ENCODE results near the gene RPTOR. TPM values are rescaled to one million over a fixed set of nuclear protein-coding genes. Genes with fewer than 3 reads are reported as not detected.

The RPTOR gene
- total RNA-seq, 2 experiments from 2014 or later = 48.7 to 58.2 TPM

GRCh38 chr17:80835816-80836657 lies 291.4 kb downstream of the RPTOR start:
- peaks cover 26% of the 10 kb centered on the region for H3K36me3 Mint-ChIP-seq (ENCODE audit: low read depth)
- DNase-seq = no peak
- peaks cover 4% of the 10 kb centered on the region for H3K9me3 Mint-ChIP-seq
- H3K4me1 Mint-ChIP-seq = peaks cover 64% of the 10 kb centered on the region
- H3K4me3 Mint-ChIP-seq = no peak overlapping the region
- H3K27ac Mint-ChIP-seq = peak overlapping the region; percentile 85
- POLR2A ChIA-PET = interaction anchor here (0.6 kb wide), 1 partner anchor 9 kb away, joined by 3 read pairs; no protein-coding TSS in a partner anchor
- no peaks in the 10 kb centered on the region for H3K27me3 Mint-ChIP-seq
- CTCF ChIA-PET = interaction anchor here (2.1 kb wide), 1 partner anchor 10 kb away, joined by 6 read pairs; no protein-coding TSS in a partner anchor

GRCh38 chr17:80836658-80836965 lies 292.0 kb downstream of the RPTOR start:
- no peaks in the 10 kb centered on the region for H3K27me3 Mint-ChIP-seq
- CTCF ChIA-PET = interaction anchor here (1.0 to 2.1 kb wide), 2 partner anchors 9 to 20 kb away, joined by 3 to 6 read pairs; no protein-coding TSS in a partner anchor
- peak overlapping the region; percentile 85 for H3K27ac Mint-ChIP-seq

GRCh38 chr17:80836971-80837481 lies 292.4 kb downstream of the RPTOR start:
- peak overlapping the region; percentile 85 for H3K27ac Mint-ChIP-seq
- H3K36me3 Mint-ChIP-seq (ENCODE audit: low read depth) = peaks cover 20% of the 10 kb centered on the region
- no peaks in the 10 kb centered on the region for H3K27me3 Mint-ChIP-seq
- no peak overlapping the region for H3K4me3 Mint-ChIP-seq
- H3K4me1 Mint-ChIP-seq = peaks cover 54% of the 10 kb centered on the region
- POLR2A ChIA-PET = no interaction called here
- CTCF ChIA-PET = interaction anchor here (1.0 to 2.1 kb wide), 2 partner anchors 9 to 21 kb away, joined by 3 to 6 read pairs; no protein-coding TSS in a partner anchor
- no peak for DNase-seq
- H3K9me3 Mint-ChIP-seq = no peaks in the 10 kb centered on the region

More at GRCh38 chr17:80836658-80836965, 292.0 kb downstream of the RPTOR start:
- POLR2A ChIA-PET = interaction anchor here (0.6 kb wide), 1 partner anchor 10 kb away, joined by 3 read pairs; no protein-coding TSS in a partner anchor
- DNase-seq = no peak
- Mint-ChIP-seq H3K4me3 (no peak overlapping the region), H3K4me1 (peaks cover 58% of the 10 kb centered on the region), H3K36me3 (ENCODE audit: low read depth) (peaks cover 21% of the 10 kb centered on the region), H3K9me3 (peaks cover 2% of the 10 kb centered on the region)

- Mint-ChIP-seq H3K36me3 (ENCODE audit: low read depth) (peaks cover 20% of the 10 kb centered on the region), H3K27ac (no peak overlapping the region), H3K4me1 (peaks cover 52% of the 10 kb centered on the region), H3K9me3 (no peaks in the 10 kb centered on the region), H3K4me3 (no peak overlapping the region), H3K27me3 (no peaks in the 10 kb centered on the region)
- ChIA-PET POLR2A (no interaction called here), CTCF (interaction anchor here (0.8 to 2.1 kb wide), 3 partner anchors 8 to 78 kb away, joined by 3 to 6 read pairs (median 3); no protein-coding TSS in a partner anchor)
- DNase-seq = no peak
Observed at GRCh38 chr17:80837711-80838110, 293.1 kb downstream of the RPTOR start.

GRCh38 chr17:80838311-80839025 lies 293.8 kb downstream of the RPTOR start:
- Mint-ChIP-seq H3K4me1 (peaks cover 50% of the 10 kb centered on the region), H3K27ac (no peak overlapping the region), H3K9me3 (no peaks in the 10 kb centered on the region), H3K4me3 (no peak overlapping the region), H3K27me3 (no peaks in the 10 kb centered on the region), H3K36me3 (ENCODE audit: low read depth) (peaks cover 20% of the 10 kb centered on the region)
- DNase-seq = no peak
- ChIA-PET CTCF (interaction anchor here (0.8 to 1.6 kb wide), 3 partner anchors 11 to 77 kb away, joined by 3 to 4 read pairs (median 4); no protein-coding TSS in a partner anchor), POLR2A (no interaction called here)

DNA sequence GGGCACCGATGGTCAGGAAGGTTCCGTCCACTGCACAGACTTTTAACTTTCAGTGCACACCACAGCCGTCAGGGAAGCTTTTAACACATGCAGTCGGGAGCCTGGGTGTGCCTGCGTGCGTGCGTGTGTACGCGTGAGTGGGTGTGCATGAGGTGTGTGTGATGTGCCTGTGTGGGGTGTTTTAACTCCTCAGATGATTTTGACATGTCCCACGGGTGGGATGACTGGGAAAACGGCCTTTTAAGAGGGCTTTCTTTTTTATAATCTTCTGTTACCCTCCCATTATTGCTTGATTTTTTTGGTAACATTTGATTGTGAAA lies 294.3 kb downstream of the RPTOR start:
- Mint-ChIP-seq H3K4me1 (peaks cover 46% of the 10 kb centered on the region), H3K27me3 (no peaks in the 10 kb centered on the region), H3K27ac (no peak overlapping the region), H3K4me3 (no peak overlapping the region), H3K9me3 (no peaks in the 10 kb centered on the region), H3K36me3 (ENCODE audit: low read depth) (peaks cover 19% of the 10 kb centered on the region)
- DNase-seq = no peak
- ChIA-PET POLR2A (interaction anchor here (0.6 kb wide), 1 partner anchor 53 kb away, joined by 3 read pairs; no protein-coding TSS in a partner anchor), CTCF (interaction anchor here (1.5 to 1.6 kb wide), 2 partner anchors 11 to 12 kb away, joined by 4 read pairs; no protein-coding TSS in a partner anchor)

- H3K27ac Mint-ChIP-seq = no peak overlapping the region
- peaks cover 44% of the 10 kb centered on the region for H3K4me1 Mint-ChIP-seq
- no peaks in the 10 kb centered on the region for H3K27me3 Mint-ChIP-seq
- DNase-seq = no peak
- ChIA-PET POLR2A (interaction anchor here (0.6 kb wide), 1 partner anchor 52 kb away, joined by 3 read pairs; no protein-coding TSS in a partner anchor), CTCF (interaction anchor here (1.5 to 1.6 kb wide), 3 partner anchors 11 to 17 kb away, joined by 4 read pairs; no protein-coding TSS in a partner anchor)
- H3K9me3 Mint-ChIP-seq = no peaks in the 10 kb centered on the region
- peaks cover 18% of the 10 kb centered on the region for H3K36me3 Mint-ChIP-seq (ENCODE audit: low read depth)
- no peak overlapping the region for H3K4me3 Mint-ChIP-seq
Observed at GRCh38 chr17:80839511-80839941, 294.9 kb downstream of the RPTOR start.

DNA sequence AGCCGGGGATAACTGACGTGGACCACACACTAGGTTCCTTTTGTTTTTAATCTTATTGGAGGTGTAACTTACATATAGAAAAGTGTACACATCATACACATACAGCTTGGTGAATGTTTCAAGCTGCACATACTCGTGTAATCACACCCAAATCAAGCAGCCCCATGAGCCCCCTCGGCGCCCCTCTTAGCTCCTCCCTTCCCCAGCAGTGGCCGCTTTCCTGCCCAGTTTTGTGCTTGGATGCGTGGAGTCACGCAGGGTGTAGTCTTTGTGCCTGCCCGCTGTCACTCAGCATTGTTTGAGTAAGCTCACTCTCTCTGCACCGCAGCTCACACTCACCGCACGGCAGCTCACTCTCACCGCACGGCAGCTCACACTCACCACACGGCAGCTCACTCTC lies 295.3 kb downstream of the RPTOR start:
- no peaks in the 10 kb centered on the region for H3K9me3 Mint-ChIP-seq
- no peak for DNase-seq
- ChIA-PET POLR2A (interaction anchor here (0.7 kb wide), 1 partner anchor 77 kb away, joined by 7 read pairs; no protein-coding TSS in a partner anchor), CTCF (interaction anchor here (1.5 to 1.6 kb wide), 3 partner anchors 10 to 16 kb away, joined by 4 read pairs; no protein-coding TSS in a partner anchor)
- H3K27ac Mint-ChIP-seq = no peak overlapping the region
- no peak overlapping the region for H3K4me3 Mint-ChIP-seq
- peaks cover 17% of the 10 kb centered on the region for H3K36me3 Mint-ChIP-seq (ENCODE audit: low read depth)
- H3K27me3 Mint-ChIP-seq = no peaks in the 10 kb centered on the region
- H3K4me1 Mint-ChIP-seq = peaks cover 41% of the 10 kb centered on the region

GRCh38 chr17:80842456-80843013 lies 297.9 kb downstream of the RPTOR start:
- Mint-ChIP-seq H3K36me3 (ENCODE audit: low read depth) (peaks cover 35% of the 10 kb centered on the region), H3K27ac (peak overlapping the region; percentile 67), H3K4me1 (peaks cover 50% of the 10 kb centered on the region), H3K4me3 (no peak overlapping the region), H3K9me3 (no peaks in the 10 kb centered on the region), H3K27me3 (no peaks in the 10 kb centered on the region)
- ChIA-PET POLR2A (no interaction called here), CTCF (interaction anchor here (0.8 to 1.8 kb wide), 5 partner anchors 8 to 84 kb away, joined by 3 to 8 read pairs (median 3); no protein-coding TSS in a partner anchor)
- DNase-seq = no peak

GRCh38 chr17:80843741-80844156 lies 299.1 kb downstream of the RPTOR start:
- Mint-ChIP-seq H3K9me3 (no peaks in the 10 kb centered on the region), H3K4me1 (peaks cover 59% of the 10 kb centered on the region), H3K36me3 (ENCODE audit: low read depth) (peaks cover 38% of the 10 kb centered on the region), H3K27me3 (no peaks in the 10 kb centered on the region), H3K4me3 (no peak overlapping the region), H3K27ac (peak overlapping the region; percentile 46)
- POLR2A ChIA-PET = interaction anchor here (0.7 kb wide), 1 partner anchor 389 kb away, joined by 3 read pairs; no protein-coding TSS in a partner anchor
- CTCF ChIA-PET = interaction anchor here (0.8 to 1.6 kb wide), 6 partner anchors 9 to 85 kb away, joined by 3 to 5 read pairs (median 4); no protein-coding TSS in a partner anchor
- DNase-seq = no peak

DNA sequence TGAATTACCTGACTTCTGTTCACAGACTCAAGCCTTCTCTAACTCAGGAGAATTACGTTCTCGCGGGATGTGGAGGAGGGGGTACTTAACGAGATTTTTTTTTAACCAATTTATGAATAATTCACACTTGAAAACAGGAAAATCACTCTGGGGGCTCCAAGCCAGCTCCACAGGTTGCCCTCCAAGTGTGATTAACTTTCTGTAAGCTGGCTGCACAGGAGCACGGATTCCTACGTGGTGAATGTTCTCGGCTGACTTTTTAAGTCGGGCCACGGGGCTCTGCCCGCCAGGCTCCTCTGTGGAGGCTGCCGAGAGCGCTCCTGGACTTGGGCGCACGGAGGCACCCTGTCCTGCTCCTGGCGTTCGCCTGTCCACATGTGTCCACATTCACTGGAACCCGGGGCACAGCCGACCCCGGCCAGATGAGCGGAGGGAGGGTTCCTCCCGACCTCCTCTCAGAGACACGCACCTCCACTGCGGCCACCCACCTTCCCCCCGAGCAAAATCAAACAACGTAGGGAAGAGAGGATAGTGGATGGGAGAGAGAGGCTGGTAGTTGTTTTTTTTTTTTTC lies 299.9 kb downstream of the RPTOR start:
- Mint-ChIP-seq H3K36me3 (ENCODE audit: low read depth) (peaks cover 38% of the 10 kb centered on the region), H3K4me3 (no peak overlapping the region), H3K9me3 (no peaks in the 10 kb centered on the region), H3K27ac (peak overlapping the region; percentile 57), H3K27me3 (no peaks in the 10 kb centered on the region), H3K4me1 (peaks cover 61% of the 10 kb centered on the region)
- CTCF ChIA-PET = interaction anchor here (1.1 to 2.2 kb wide), 4 partner anchors 8 to 55 kb away, joined by 3 to 6 read pairs (median 4); no protein-coding TSS in a partner anchor
- no peak for DNase-seq
- POLR2A ChIA-PET = no interaction called here

Measured in activated CD4-positive, alpha-beta T cell treated with anti-CD3 and anti-CD28 coated beads, Interleukin-2, amount 10 ng/mL, durations not matched to agents 7 days and 5 days (primary cell).